Hematopoietic multipotent progenitor cell treated with erythropoietin and hydrocortisone succinate and interleukin-3 and kit ligand, for 6 days (in vitro differentiated cells): ENCODE results near the gene SLC18A3.

Source experiments
- DNase-seq: peaks from one replicate; pipeline ENCODE4 v3.0.0-alpha.2; 2015

The SLC18A3 gene

DNA sequence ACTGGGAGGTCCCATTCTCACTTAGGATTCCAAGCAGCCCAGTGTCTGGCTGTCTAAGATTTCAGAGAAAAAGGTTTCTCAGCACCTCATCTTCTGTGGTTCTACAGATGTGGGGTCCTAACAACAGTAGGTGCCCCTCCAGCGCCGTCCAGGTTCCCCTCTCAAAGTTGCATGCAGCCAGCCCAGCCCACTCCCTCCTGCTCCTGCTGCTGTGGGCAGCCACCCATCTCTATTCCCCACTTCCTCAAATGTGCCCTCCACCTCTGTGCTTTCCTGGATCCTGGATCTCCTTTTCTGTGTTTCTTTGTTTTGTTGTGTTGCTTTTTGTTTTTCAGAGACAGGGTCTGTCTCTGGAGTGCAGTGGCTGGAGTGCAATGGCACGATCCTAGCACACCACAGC, 13.3 kb upstream of the SLC18A3 start:
- DNase-seq: no peak

- DNase-seq: no peak
These were observed 12.5 kb upstream of the SLC18A3 start for GRCh38 chr10:49597426-49598163.

DNA sequence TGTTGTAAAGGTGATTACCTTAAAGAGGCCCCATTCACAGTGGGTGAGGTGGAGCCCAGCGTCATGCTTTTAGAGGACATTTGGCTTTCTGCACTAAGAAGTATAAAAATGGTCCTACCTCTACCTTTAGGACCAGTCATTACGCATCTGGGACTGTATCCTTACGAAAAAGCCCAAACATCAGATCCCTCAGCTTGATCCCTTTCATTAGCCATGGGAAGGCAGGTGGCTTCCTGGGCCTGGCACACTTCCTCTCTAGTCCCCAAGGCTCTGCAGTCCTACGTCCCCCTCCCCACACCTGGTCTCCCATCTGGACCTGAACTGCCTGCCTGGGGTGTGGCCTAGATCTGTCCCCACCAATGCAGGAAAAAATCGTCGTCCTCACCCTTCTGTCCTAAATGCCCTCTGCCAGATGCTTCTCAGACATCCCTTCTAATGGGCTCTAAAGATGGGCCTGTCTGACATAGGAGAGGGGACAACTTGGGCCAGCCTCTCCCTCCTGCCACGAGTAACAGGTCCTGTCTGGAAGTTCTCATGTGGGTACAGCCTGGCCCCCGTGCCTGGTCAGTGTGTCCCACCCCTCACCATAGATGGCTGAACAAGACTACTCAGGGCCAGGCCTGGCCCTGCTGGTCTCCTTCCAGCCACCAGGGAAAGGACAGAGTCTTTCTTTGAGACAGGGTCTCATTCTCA, 11.8 kb upstream of the SLC18A3 start:
- no peak for DNase-seq

GRCh38 chr10:49598986-49599385, 11.1 kb upstream of the SLC18A3 start:
- no peak for DNase-seq

DNA sequence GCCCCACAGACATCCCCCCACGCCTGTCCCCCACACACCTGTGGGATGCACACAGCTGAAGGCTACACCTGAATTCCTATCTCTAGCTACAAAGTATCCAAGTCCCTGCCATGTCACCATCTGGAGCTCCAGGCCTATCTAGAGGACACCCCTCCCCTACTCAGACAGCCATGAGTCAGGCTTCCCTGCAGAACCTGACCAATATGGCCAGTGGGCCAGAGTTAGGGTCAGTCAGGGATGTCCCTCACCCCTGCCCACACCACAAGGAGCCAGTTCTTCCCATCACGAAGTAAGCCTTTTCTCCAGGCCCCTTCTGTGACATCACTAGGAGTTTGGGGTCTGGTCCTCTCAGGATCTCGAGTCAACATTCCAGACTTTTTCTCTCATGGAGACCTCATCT, 10.6 kb upstream of the SLC18A3 start:
- no peak for DNase-seq

DNA sequence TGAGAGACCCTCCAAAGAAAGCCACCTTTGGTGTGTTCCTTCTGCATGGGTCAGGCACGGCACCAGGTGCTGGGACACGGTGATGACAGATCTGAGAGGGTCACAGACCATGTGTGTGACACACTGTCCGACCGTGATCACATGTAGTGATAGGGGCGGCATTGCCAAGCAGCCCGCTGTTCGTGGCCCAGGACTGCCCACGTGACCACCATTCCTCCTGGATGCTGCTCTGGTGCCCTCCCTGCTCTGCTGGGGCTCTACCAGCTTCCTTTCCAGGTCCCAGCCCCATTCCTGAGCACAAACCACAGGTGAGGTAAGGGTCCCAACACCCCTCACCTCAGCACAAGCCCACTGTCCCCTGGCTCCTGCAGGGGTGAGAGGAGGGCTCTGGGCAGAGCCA, 10.1 kb upstream of the SLC18A3 start:
- DNase-seq: no peak

- DNase-seq: no peak
These were observed 9.2 kb upstream of the SLC18A3 start for GRCh38 chr10:49600781-49601400.

- DNase-seq: no peak
These were observed 8.3 kb upstream of the SLC18A3 start for GRCh38 chr10:49601857-49602256.

- no peak for DNase-seq
These were observed 7.6 kb upstream of the SLC18A3 start for GRCh38 chr10:49602380-49603023.

- DNase-seq: no peak
These were observed 4.7 kb upstream of the SLC18A3 start for GRCh38 chr10:49605216-49605938.

DNA sequence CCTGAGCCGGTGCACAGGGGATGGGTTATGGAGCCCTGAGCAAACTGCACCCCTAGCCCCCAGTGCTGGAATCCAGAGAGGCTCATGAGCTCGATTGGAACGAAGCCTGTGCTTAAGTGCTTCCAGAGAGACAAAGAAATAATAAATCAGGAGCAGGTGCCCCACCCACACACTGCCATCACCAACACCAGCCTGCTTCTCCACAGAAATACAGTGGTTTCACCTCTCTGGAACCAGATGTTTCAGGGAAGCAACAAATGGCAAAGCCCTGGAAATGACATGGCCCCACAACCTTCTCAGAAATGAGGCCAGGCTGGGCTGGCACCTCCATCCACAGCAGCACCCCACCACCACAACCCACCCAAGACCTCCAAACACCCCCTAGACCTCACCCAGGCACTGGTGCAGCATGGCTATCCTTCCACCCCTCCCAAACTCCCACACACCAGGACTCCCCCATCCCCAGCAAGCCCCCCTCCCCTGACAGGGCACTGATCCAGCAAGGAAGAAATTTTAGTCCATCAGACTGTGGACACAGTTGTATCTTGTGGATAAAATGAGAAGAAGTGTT, 4.1 kb upstream of the SLC18A3 start:
- no peak for DNase-seq

GRCh38 chr10:49606981-49607535, 3.1 kb upstream of the SLC18A3 start:
- peak; percentile 84 for DNase-seq

DNA sequence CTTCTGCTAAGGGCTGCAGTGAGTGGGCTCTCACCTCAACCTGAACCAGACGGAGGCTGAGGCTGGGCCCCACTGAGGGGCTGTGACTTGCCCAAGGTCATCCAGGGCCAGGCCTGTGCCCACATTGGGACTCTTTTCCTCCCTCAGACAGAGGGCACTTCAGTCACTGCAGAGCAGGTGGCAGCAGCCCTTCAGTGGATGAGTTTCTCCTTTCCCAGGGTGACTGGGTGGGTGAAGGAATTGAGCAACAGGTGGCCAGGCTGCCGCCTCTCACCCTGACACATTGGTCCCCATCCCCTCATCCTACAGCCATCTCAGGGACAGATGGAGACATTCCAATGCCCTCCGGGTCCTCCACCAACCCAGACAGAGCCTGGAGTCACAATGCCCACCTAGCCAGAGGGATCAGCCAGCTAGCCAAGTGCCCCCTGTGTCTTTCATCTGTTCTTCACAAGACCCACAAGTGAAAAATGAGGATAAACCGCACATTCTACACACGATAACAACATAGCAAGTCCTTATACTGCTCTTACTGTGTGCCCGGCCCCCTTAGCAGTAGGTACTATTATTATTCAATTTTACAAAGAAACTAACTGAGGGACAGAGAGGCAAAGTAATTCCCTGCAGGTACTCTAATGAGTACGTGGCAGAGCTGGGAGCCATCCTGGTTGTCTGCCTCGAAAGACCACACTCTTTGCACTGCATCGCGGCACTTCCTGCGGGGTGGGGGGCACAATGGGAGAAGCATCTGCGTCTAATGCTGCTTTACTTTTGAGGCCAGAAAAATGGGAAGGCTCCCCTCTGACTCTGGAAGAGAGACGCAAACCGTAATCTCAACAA, 1.7 kb upstream of the SLC18A3 start:
- DNase-seq: no peak

- no peak for DNase-seq
These were observed 1.2 kb upstream of the SLC18A3 start for GRCh38 chr10:49609006-49609282.

DNA sequence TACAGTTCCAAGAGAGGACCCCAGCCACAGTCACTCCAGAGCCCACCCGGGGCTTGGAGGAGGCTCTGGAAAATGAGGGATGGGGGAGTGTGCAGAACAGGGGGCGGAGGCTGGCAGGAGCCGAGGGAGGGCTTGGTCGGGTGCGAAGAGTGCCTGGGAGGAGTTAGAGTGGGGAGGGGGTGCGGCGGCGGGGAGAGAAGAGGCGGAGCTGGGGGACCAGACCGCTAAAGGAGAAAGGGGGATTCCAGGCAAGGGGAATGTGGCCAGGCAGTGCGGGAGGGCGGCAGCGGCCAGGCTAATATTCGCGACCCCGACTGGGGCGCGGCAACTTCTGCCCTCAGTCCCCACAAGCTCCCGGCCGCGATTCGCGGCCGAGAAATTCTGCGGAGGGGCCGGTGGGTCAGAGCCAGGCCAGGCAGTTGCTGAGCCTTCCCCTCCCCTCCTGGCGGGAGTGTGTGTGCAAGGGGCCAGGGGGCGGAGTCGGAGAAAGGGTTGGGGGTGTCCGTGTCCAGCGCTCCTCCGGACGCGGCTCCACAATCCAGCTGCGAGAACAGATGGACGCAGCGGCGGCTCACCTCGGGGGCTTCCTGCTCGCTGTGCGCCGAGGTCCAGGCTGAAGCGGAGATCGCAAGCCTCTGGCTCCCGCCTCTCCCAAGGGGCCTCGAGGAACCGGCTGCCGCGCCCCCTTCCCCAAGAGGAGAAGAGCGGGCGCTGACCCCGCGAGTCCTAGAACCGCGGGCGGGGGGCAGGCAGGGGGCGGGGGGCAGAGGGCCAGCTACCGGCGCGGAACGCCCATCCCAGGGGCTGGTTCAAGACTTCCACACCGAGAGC, 612 bp upstream of the SLC18A3 start:
- no peak for DNase-seq

GRCh38 chr10:49610458-49611165, 502 bp downstream of the SLC18A3 start:
- DNase-seq: no peak

DNA sequence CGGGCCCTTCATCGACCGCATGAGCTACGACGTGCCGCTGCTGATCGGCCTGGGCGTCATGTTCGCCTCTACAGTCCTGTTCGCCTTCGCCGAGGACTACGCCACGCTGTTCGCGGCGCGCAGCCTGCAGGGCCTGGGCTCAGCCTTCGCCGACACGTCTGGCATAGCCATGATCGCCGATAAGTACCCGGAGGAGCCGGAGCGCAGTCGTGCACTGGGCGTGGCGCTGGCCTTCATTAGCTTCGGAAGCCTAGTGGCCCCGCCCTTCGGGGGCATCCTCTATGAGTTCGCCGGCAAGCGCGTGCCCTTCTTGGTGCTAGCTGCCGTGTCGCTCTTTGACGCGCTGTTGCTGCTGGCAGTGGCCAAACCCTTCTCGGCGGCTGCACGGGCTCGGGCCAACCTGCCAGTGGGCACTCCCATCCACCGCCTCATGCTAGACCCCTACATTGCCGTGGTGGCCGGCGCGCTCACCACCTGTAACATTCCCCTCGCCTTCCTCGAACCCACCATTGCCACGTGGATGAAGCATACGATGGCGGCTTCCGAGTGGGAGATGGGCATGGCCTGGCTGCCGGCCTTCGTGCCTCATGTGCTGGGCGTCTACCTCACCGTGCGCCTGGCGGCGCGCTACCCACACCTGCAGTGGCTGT, 1.2 kb downstream of the SLC18A3 start:
- DNase-seq: peak; percentile 65

GRCh38 chr10:49611816-49612512, 1.9 kb downstream of the SLC18A3 start:
- no peak for DNase-seq
